Measurements from ENCODE around the gene SLC2A8. TPM values are rescaled to one million over a fixed set of nuclear protein-coding genes. Genes with fewer than 3 reads are reported as not detected.

The SLC2A8 gene
- polyA plus RNA-seq, 10 donors = 8.5 to 15.2 (median 11.8) TPM

DNA sequence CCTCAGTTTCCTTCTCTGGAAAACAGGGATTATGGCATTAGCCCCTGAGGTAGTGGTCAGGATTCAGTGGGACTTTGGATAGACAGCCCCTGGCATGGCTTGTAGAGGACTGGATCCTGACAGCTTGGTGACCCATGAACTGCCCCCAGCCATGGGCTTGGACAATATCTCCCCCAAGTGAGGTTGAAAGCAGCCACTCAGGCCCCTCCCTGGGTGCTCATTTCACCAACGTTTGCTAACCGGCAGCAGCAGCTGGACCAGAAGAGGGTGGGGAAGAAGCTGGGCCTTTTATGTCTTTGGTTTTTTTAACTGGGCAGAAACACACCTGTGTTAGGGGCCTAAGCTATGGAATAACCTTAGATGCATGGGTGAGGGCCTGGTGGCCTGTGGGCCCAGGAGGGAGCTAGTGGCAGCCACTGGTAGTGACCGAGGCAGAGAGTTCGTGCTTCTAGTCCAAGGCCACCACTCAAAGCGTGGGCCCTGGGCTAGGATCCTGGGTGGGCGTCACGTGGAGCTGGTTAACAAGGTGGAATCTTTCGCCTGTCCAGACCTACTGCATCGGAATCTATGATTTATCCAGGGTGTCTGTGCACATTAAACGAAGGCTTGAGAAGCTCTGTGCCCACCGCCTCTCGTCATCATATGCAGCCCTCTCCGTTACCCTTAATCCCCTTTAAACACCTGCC is 1.9 kb downstream of the SLC2A8 start:
- DNase-seq = no peak

DNA sequence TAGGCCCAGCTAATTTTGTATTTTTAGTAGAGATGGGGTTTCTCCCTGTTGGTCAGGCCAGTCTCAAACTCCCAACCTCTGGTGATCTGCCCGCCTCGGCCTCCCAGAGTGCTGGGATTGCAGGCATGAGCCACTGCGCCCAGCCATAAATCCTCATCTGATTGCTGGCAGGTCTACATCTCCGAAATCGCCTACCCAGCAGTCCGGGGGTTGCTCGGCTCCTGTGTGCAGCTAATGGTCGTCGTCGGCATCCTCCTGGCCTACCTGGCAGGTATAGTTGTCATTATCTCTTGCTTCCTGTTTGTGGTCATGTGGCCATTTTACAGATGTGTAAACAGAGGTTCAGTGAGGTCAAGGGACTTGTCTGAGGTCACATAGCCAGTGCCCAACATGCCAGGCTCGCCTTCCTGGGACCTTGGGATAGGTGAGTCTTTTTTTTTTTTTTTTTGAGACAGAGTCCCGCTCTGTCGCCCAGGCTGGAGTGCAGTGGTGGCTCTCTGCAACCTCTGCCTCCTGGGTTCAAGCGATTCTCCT is 2.8 kb downstream of the SLC2A8 start:
- DNase-seq = no peak

DNA sequence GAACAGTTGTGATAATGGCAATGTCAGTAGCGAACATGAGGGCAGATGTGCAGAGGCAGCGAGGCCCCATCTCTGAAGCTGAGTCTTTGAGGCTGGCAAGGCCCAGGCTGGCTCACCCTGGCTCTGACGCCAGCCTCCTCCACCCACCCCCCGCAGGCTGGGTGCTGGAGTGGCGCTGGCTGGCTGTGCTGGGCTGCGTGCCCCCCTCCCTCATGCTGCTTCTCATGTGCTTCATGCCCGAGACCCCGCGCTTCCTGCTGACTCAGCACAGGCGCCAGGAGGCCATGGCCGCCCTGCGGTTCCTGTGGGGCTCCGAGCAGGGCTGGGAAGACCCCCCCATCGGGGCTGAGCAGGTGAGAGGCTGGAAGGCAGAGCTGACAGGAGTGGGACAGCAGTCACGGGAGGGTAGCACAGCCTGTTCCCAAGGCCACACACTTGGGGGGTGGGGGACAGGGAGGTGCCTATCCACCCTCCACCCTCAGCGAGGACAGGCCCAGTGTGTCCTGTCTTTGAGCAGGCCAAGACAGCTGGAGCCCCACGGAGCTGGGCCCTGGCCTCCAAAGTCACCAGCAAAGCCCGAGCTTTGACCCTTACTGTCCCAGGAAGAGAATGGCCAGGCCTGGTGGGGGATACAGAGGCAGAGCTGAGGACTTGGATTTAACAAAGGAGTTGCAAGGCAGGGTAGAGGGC is 5.6 kb downstream of the SLC2A8 start:
- no peak for DNase-seq

DNA sequence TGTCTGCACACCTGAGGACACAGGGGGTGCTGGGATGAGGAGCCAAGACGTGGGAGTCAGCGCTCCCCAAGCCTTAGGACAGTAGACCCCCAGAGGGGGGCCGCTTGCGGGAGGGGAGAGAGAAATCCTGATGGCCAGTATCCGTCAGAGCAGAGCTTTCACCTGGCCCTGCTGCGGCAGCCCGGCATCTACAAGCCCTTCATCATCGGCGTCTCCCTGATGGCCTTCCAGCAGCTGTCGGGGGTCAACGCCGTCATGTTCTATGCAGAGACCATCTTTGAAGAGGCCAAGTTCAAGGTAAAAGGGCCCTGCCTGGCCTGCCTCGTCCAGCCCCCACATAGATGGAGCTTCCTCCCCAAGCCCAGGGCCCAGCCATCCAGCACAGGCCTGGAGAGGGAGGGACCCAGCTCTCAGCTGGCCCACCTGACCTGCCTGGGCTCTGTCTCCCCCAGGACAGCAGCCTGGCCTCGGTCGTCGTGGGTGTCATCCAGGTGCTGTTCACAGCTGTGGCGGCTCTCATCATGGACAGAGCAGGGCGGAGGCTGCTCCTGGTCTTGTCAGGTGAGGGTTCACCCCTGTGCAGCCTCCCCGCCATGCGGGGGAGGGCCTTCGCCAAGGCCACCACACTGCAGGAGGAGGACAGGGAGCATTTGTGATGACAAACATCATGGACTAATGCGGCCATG is 6.7 kb downstream of the SLC2A8 start:
- DNase-seq = no peak

- DNase-seq = no peak
Observed at GRCh38 chr9:127404631-127405030, 7.7 kb downstream of the SLC2A8 start.

DNA sequence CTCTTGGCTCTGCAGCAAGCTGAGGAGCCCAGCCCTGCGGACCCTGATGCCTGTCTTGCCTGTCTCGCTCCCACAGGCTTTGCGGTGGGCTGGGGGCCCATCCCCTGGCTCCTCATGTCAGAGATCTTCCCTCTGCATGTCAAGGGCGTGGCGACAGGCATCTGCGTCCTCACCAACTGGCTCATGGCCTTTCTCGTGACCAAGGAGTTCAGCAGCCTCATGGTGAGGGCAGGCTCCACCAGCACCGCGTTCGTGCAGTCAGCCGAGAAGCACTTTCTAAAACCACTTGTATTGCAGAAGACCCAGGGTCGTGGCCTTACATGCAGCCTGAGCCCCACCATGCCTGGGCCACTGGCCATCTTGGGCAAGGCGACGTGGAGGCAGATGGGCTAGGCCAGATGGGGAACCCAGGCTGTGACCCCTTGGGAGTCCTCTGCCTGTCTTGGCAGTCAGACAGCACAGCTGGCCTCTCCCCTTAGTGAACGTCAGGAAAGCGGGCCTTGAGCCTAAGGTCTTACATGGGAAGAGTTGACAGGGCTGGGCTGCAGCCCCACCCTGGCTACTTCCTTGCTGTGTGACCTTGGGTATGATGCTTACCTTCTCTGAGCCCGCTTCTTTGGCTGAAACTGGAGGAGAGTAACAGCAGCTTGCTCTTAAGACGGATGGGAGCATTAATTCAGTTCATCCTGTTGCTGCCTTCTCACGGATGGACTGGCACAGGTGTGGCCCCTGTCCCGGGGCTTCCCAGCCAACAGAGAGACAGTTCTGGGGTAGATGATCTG is 8.6 kb downstream of the SLC2A8 start:
- DNase-seq = no peak

DNA sequence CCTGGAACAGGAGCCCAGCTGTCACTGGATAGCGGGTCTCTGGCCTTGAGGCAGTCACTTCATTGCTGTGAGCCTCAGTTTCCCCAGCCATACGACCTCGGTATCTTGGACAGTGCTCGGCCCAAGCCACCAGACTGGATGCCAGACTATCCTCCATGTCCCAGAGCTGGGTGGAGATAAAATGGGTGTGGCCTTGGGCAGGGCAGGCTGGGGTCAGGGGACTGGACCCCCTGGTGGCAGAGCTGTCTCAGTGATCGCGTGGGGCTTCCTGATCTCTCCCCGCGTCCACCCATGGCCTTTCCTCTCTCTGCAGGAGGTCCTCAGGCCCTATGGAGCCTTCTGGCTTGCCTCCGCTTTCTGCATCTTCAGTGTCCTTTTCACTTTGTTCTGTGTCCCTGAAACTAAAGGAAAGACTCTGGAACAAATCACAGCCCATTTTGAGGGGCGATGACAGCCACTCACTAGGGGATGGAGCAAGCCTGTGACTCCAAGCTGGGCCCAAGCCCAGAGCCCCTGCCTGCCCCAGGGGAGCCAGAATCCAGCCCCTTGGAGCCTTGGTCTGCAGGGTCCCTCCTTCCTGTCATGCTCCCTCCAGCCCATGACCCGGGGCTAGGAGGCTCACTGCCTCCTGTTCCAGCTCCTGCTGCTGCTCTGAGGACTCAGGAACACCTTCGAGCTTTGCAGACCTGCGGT is 10.0 kb downstream of the SLC2A8 start:
- DNase-seq = no peak

- DNase-seq = no peak
Observed at GRCh38 chr9:127407492-127407843, 10.5 kb downstream of the SLC2A8 start.

GRCh38 chr9:127411122-127411521 is 14.2 kb downstream of the SLC2A8 start:
- no peak for DNase-seq

GRCh38 chr9:127415141-127415540 is 18.2 kb downstream of the SLC2A8 start:
- no peak for DNase-seq

GRCh38 chr9:127415657-127416056 is 18.7 kb downstream of the SLC2A8 start:
- DNase-seq = no peak

DNA sequence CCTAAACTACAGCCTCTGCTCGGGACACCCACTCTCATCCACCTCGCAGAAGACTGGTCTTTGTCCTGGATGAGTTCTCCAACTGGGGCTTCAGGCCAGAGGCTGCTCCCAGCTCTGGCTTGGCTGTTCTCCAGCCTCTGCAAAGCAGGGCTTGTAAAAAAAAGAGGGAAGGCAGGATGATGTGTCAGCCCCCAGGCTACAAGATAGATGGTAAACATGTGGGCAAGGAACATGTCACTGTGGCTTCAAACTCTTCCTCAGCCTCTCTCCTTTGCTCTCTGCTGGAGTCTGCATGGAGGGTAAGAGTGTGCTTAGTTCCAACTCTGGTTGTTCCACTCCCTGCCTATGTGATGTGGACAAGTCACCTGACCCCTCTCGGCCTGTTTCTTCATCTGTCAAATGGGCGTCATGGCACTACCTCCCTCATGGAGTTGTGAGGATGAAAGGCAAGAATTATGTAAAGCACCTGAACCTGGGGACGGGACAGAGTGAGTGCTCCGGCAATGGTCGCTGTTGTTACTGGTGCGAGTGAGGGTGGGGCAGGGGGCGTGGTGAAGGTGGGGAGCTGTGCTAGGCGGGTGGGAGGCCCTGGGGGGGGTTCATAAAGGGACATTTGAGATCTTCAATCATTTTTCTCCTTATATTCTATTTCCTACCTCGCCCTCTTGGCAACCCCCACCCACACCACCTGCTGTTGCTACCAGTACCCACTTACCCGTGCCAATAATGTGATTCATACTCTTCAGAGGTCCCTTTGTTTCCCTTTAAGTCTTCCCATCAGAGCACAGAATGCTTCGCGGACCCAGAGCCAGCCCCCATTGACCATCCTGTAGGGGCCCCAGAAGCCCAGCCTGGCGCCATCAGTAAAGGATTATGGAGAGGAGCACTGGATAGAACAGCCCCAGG is 20.4 kb downstream of the SLC2A8 start:
- no peak for DNase-seq

DNA sequence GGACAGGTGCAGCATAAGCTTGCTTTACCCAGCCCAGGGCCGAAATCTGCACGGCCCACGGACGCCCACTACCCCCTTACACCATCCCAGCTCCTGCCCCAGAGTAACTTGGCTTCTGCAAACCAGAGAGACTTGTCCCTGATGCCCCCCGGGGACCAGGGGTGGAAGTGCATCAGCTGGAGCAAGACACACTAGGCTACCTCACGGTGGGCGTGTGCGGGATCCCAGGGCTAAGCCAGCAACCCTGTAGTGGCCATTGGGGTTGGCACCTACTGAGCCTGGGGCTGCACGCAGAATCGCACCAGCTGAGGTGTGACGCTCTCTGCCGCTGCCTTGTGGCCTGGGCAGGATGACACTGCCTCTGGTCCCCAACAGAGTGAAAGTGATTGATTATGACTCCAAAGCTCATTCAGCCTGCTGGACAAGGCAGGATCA is 21.1 kb downstream of the SLC2A8 start:
- DNase-seq = no peak

DNA sequence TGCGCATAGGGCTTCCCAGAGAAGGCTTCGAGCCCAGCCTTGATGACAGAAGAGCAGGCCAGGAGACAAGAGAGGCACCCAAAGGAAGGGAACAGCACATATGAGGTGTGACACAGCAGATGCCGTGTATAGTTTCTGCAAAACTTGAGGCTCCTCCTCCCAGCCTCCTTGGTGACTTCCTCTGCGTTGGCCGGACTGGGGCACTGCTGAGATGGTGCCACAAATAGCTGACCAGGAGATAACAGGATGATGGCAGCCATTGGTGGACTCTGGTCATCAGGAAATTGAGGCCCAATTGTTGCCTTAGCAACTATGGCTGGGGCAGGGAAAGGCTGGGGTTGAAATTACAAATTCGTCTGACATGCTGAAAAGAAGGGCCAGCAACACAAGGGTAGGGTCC is 22.4 kb downstream of the SLC2A8 start:
- DNase-seq = no peak

GRCh38 chr9:127421057-127421456 is 24.1 kb downstream of the SLC2A8 start:
- no peak for DNase-seq

DNA sequence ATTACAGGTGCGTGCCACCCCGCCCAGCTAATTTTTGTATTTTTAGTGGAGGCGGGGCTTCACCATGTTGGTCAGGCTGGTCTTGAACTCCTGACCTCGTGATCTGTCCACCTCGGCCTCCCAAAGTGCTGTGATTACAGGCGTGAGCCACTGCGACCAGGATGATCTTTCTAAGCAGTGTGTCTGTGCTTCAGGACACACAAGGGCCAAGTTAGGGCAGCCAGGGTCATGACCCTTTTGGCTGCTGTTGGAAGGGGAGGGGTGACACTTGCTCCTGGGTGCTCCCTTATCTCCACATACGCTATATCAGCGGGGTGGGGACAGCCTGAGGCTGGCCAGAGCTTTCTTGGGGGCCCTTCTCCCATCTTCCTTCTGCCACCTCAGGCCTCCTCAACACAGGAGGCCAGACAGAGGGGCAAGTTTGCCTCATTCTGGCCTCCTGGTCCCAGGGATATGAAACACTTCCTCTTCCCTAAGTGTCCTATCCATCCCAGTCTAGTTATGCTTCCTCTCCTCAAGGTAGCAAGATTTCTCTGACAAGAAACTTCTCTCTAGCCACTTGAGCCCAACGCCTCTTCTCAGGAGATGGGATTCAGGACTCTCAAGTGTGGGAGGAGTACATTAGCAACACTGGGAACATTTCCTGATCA is 25.3 kb downstream of the SLC2A8 start:
- no peak for DNase-seq

DNA sequence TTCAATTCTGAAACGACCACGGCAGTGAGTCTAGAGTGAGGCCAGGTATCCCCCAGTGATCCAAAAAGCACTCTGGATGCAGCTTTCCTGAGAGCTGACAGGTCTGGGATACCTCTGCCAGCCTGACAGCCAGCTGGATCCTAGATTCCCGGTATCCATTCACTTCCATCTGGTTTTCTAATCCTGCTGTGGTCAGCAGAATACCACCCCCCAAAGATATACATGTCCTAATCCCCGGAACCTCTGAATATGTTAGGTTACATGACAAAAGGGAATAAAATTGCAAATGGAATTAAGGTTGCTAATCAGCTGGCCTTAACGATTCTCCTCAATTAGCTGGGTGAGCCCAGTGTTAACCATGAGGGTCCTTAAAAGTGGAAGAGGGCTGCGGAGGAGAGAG is 25.8 kb downstream of the SLC2A8 start:
- DNase-seq = no peak

GRCh38 chr9:127423476-127423933 is 26.5 kb downstream of the SLC2A8 start:
- no peak for DNase-seq

DNA sequence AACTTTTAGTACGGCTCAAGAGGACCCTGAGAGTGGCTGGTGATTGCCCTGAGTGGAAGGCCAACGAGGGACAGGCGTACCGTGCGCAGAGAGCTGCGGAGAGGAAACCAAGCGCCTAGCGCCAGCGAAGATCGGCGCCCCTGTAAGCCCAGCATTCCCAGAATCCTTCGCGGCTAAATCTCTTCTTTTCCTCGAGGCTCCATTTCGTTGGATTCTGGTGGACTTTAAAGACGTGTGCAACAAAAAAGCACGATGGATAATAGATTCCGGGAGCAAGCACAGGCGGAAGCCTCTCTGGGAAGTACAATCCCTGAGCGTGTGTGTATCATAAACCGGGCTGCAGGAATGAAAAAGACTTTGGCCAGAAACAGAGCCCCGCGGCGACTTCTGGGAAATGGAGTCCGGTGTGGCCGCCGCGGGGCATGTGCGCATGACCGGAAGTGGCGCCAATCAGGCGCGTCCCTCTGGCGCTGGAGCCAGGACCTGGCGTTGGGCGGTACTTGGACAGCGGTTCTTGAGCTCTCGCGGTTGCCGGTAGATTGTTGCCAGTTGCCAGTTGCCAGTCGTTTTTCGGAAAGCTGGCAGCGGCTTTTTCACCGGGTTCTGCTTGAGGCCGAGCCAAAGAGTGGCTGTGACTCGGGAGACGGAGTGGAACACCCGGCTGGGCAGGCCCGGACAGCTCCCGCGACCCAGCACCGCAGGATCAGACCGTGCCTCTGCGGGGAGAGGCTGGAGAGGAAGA is 27.1 kb downstream of the SLC2A8 start, which contains the start of gene ZNF79:
Gene ZNF79, plus strand, starts transcription at position 449 of the 742 bp plus-strand sequence. CDS start 406 bp downstream, outside the sequence.
- peak; percentile 92 to 98 (median 96) for DNase-seq

All from muscle of back (tissue), 11 donors.